GM12801 (cell line): Measurements from ENCODE around the gene C17orf78.

Source experiments
- CTCF ChIP-seq: IDR thresholded peaks from one replicate; pipeline ENCODE4 v1.5.1; 2011; ENCODE audit warnings: control low read depth; ENCODE audit not compliant: insufficient read length; ENCODE audit errors: extremely low read depth

The C17orf78 gene

DNA sequence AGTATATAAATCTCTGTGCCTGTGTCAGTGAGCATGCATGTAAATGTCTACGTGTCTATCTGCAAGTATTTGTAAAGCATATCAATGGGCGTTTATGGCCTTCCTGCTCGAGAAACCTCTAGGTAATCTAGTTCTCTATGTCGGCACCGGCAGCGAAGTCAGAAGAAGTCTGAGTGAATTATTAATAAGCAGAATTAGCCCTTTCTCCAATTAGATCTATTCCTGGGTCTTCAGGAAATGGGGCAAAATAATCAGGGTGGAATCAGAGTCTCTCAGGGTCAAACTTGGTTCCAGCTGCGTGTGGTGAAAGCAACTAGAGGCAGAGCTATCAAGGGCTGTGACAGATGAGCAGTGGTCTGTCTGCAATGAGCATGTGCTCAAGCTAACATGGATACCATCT lies at the start of gene C17orf78:
TSS of gene C17orf78 (plus strand) at position 280 of the 400 bp plus-strand sequence. CDS start at position 388, 108 bp downstream.
- TF ChIP-seq CTCF, result no peak

DNA sequence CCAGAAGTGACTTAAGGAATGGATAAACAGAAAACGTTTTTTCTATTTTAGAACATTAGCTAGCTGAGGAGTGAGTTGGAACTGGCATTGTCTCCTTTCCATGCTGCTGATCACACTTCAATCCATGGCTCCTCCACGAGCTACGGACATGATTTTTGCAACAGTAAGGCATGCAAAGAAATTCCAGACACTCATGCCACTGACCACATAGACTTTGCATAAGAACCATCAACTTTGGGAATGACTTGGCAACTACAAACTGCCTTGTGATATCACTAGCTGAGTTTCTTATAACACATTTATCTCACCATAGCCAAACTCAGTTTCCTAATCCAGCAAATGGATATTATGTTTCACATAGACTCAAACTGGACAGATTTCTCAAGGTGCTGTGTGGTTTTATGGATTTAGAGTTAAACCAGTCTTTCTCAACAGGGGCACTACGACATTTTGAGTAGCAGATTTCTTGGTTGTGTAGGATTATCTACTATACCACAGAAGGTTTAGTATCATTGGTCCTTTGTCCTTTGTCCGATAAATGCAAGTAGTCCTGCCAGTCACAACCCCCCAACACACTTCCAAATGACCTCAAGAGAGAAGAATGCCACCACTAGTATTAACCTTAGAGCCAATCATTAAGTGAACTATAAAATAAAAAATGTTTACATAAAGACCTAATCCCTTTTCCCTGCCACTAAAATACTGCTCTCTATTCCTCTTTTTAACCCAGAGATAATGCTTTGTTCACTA lies 48.3 kb upstream of the C17orf78 start:
- no peak for TF ChIP-seq CTCF

DNA sequence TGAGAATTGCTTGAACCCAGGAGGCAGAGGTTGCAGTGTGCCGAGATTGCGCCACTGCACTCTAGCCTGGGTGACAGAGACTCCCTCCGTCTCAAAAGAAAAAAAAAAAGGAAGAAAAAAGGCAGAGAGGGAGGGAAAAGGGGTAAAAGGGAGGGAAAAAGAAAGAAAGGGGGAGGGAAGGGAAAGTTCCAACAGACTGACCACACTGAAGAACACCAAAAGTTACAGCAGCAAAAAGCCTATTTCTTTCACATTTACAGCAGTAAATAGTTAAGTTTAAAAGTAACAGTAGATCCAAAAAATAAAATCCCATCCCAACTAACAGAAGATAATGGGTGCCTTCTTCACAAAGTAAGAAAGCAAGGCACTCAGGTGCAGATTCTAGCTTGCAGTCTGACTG lies 36.9 kb upstream of the C17orf78 start:
- TF ChIP-seq CTCF, result no peak

GRCh38 chr17:37339321-37339720 lies 36.5 kb upstream of the C17orf78 start:
- TF ChIP-seq CTCF, result no peak

GRCh38 chr17:37340804-37341203 lies 35.0 kb upstream of the C17orf78 start:
- TF ChIP-seq CTCF, result no peak

DNA sequence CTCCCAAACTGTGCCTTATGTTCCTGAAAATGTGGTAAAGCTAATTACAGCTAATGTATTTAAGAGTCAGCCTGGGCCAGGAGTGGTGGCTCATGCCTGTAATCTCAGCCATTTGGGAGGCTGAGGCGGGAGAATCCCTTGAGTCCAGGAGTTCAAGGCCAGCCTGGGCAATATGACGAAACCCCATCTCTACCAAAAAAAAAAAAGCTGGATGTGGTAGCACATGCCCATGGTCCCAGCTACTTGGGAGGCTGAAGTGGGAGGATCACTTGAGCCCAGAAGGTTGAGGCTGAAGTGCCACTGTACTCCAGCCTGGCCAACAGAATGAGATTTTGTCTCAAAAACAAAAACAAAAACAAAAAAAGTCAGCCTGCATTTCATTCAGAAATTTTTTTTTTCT lies 33.2 kb upstream of the C17orf78 start:
- no peak for TF ChIP-seq CTCF

- no peak for TF ChIP-seq CTCF
Measured at GRCh38 chr17:37344519-37344918, 31.3 kb upstream of the C17orf78 start.
